Activated CD4-positive, alpha-beta T cell treated with anti-CD3 and anti-CD28 coated beads, Interleukin-10, Interleukin-2, amounts not matched to agents 100 ng/mL and 50 ng/mL, durations not matched to agents 16 hours and 8 hours (primary cell): ENCODE measurements around the gene NCBP3.
"Not testable (repeated sequence)": the region's sequence is repeated elsewhere in the genome, so short reads cannot be mapped to it uniquely, and the experiment has no call there.

Experiments
- DNase-seq: peaks from one replicate; pipeline ENCODE4 v3.0.0-alpha.2; 2020

The NCBP3 gene

GRCh38 chr17:3879591-3880417 is 33.8 kb upstream of the NCBP3 start:
- DNase-seq: no peak

GRCh38 chr17:3879186-3879585 is 33.1 kb upstream of the NCBP3 start:
- no peak for DNase-seq

- no peak for DNase-seq
These were observed 31.2 kb upstream of the NCBP3 start for GRCh38 chr17:3877220-3877619.

- no peak for DNase-seq
These were observed 29.3 kb upstream of the NCBP3 start for GRCh38 chr17:3875317-3875716.

GRCh38 chr17:3873862-3874261 is 27.8 kb upstream of the NCBP3 start:
- no peak for DNase-seq

- no peak for DNase-seq
These were observed 24.8 kb upstream of the NCBP3 start for GRCh38 chr17:3870871-3871306.

GRCh38 chr17:3867606-3868005 is 21.6 kb upstream of the NCBP3 start:
- DNase-seq: no peak

- no peak for DNase-seq
These were observed 21.1 kb upstream of the NCBP3 start for GRCh38 chr17:3867106-3867505.

GRCh38 chr17:3866276-3866675 is 20.2 kb upstream of the NCBP3 start:
- DNase-seq: no peak

- DNase-seq: no peak
These were observed 19.1 kb upstream of the NCBP3 start for GRCh38 chr17:3865176-3865575.

GRCh38 chr17:3864534-3864933 is 18.5 kb upstream of the NCBP3 start:
- DNase-seq: no peak

GRCh38 chr17:3861761-3862681 is 16.0 kb upstream of the NCBP3 start:
- no peak for DNase-seq

- DNase-seq: no peak
These were observed 15.1 kb upstream of the NCBP3 start for GRCh38 chr17:3860939-3861700.

GRCh38 chr17:3859940-3860339 is 13.9 kb upstream of the NCBP3 start:
- DNase-seq: no peak

GRCh38 chr17:3857261-3858105 is 11.4 kb upstream of the NCBP3 start:
- DNase-seq: no peak

- not testable (repeated sequence) for DNase-seq
These were observed 8.2 kb upstream of the NCBP3 start for GRCh38 chr17:3854204-3854603.

GRCh38 chr17:3852561-3852960 is 6.5 kb upstream of the NCBP3 start:
- DNase-seq: no peak

GRCh38 chr17:3851461-3852100 is 5.5 kb upstream of the NCBP3 start:
- no peak for DNase-seq

- DNase-seq: no peak
These were observed 2.3 kb upstream of the NCBP3 start for GRCh38 chr17:3848229-3848835.

- no peak for DNase-seq
These were observed 1.2 kb upstream of the NCBP3 start for GRCh38 chr17:3847165-3847670.
